ENCODE measurements around the gene IL11. TPM values are rescaled to one million over a fixed set of nuclear protein-coding genes. Genes with fewer than 3 reads are reported as not detected.

Gene IL11
- total and polyA plus RNA-seq, 4 donors, result 0.23 to 2.1 (median 0.27) TPM; not detected in 1

GRCh38 chr19:55368106-55368505 lies 2.2 kb downstream of the IL11 start:
- no peak for ATAC-seq (ENCODE audit: low FRiP score)
- Histone ChIP-seq H3K4me1 (ENCODE audit: control insufficient read depth in 1 of 2, insufficient read depth in 2 of 2, low read length in 2 of 2) (no peaks in the 10 kb centered on the region), H3K4me3 (ENCODE audit: low read length in 2 of 2) (no peak overlapping the region), H3K27ac (ENCODE audit: low read depth in 1 of 2, low read length in 2 of 2) (no peak overlapping the region), H3K27me3 (ENCODE audit: control insufficient read depth in 1 of 2, insufficient read depth in 2 of 2, low read length in 1 of 2) (no peaks in the 10 kb centered on the region), H3K36me3 (ENCODE audit: control insufficient read depth in 1 of 2, insufficient read depth in 2 of 2, low read length in 1 of 2) (no peaks in the 10 kb centered on the region), H3K9me3 (ENCODE audit: control insufficient read depth, low read length) (no peaks in the 10 kb centered on the region)
- 83 to 89% methylated on average over 15 to 16 of the region's 16 CpGs for whole genome bisulfite sequencing, 2 donors
- intact Hi-C loops (cut with DNase I), result no loop called here
- DNase-seq, result peak in 1 of 2 donors; percentile 47

- H3K9me3 ChIP-seq (ENCODE audit: control insufficient read depth, low read length), result no peaks in the 10 kb centered on the region
- DNase-seq, result no peak
- intact Hi-C loops (cut with DNase I), result no loop called here
- WGBS, 2 donors, result 68 to 78% methylated on average over 3 of the region's 3 CpGs
- no peak overlapping the region for H3K27ac ChIP-seq (ENCODE audit: low read depth in 1 of 2, low read length in 2 of 2)
- no peaks in the 10 kb centered on the region for H3K36me3 ChIP-seq (ENCODE audit: control insufficient read depth in 1 of 2, insufficient read depth in 2 of 2, low read length in 1 of 2)
- no peaks in the 10 kb centered on the region for H3K4me1 ChIP-seq (ENCODE audit: control insufficient read depth in 1 of 2, insufficient read depth in 2 of 2, low read length in 2 of 2)
- no peaks in the 10 kb centered on the region for H3K27me3 ChIP-seq (ENCODE audit: control insufficient read depth in 1 of 2, insufficient read depth in 2 of 2, low read length in 1 of 2)
- no peak overlapping the region for H3K4me3 ChIP-seq (ENCODE audit: low read length in 2 of 2)
- no peak for ATAC-seq (ENCODE audit: low FRiP score)
Measured at GRCh38 chr19:55366790-55367189, 3.5 kb downstream of the IL11 start.

GRCh38 chr19:55365964-55366363 lies 4.3 kb downstream of the IL11 start:
- no peak overlapping the region for H3K4me3 ChIP-seq (ENCODE audit: low read length in 2 of 2)
- intact Hi-C loops (cut with DNase I), result no loop called here
- H3K9me3 ChIP-seq (ENCODE audit: control insufficient read depth, low read length), result no peaks in the 10 kb centered on the region
- H3K27ac ChIP-seq (ENCODE audit: low read depth in 1 of 2, low read length in 2 of 2), result no peak overlapping the region
- no peaks in the 10 kb centered on the region for H3K4me1 ChIP-seq (ENCODE audit: control insufficient read depth in 1 of 2, insufficient read depth in 2 of 2, low read length in 2 of 2)
- DNase-seq, result peak in 1 of 2 donors; percentile 30
- no peaks in the 10 kb centered on the region for H3K27me3 ChIP-seq (ENCODE audit: control insufficient read depth in 1 of 2, insufficient read depth in 2 of 2, low read length in 1 of 2)
- no peak for ATAC-seq (ENCODE audit: low FRiP score)
- H3K36me3 ChIP-seq (ENCODE audit: control insufficient read depth in 1 of 2, insufficient read depth in 2 of 2, low read length in 1 of 2), result no peaks in the 10 kb centered on the region
- 77 to 78% methylated on average over 18 to 19 of the region's 19 CpGs for WGBS, 2 donors

- 90 to 91% methylated on average over 8 of the region's 8 CpGs for WGBS, 2 donors
- Histone ChIP-seq H3K4me1 (ENCODE audit: control insufficient read depth in 1 of 2, insufficient read depth in 2 of 2, low read length in 2 of 2) (no peaks in the 10 kb centered on the region), H3K4me3 (ENCODE audit: low read length in 2 of 2) (no peak overlapping the region), H3K27ac (ENCODE audit: low read depth in 1 of 2, low read length in 2 of 2) (no peak overlapping the region), H3K36me3 (ENCODE audit: control insufficient read depth in 1 of 2, insufficient read depth in 2 of 2, low read length in 1 of 2) (no peaks in the 10 kb centered on the region), H3K9me3 (ENCODE audit: control insufficient read depth, low read length) (no peaks in the 10 kb centered on the region), H3K27me3 (ENCODE audit: control insufficient read depth in 1 of 2, insufficient read depth in 2 of 2, low read length in 1 of 2) (no peaks in the 10 kb centered on the region)
- intact Hi-C loops (cut with DNase I), result no loop called here
- ATAC-seq (ENCODE audit: low FRiP score), result no peak
- peak in 1 of 2 donors; percentile 34 for DNase-seq
Measured at GRCh38 chr19:55365245-55365644, 5.0 kb downstream of the IL11 start.

- 80 to 82% methylated on average over 27 of the region's 27 CpGs for WGBS, 2 donors
- no peaks in the 10 kb centered on the region for H3K9me3 ChIP-seq (ENCODE audit: control insufficient read depth, low read length)
- DNase-seq (peak in 1 of 2 donors; percentile 32), ATAC-seq (ENCODE audit: low FRiP score) (no peak)
- H3K27me3 ChIP-seq (ENCODE audit: control insufficient read depth in 1 of 2, insufficient read depth in 2 of 2, low read length in 1 of 2), result no peaks in the 10 kb centered on the region
- no peaks in the 10 kb centered on the region for H3K4me1 ChIP-seq (ENCODE audit: control insufficient read depth in 1 of 2, insufficient read depth in 2 of 2, low read length in 2 of 2)
- intact Hi-C loops (cut with DNase I), result no loop called here
- H3K36me3 ChIP-seq (ENCODE audit: control insufficient read depth in 1 of 2, insufficient read depth in 2 of 2, low read length in 1 of 2), result no peaks in the 10 kb centered on the region
- no peak within 1 kb of the TSS for H3K4me3 ChIP-seq (ENCODE audit: low read length in 2 of 2)
- no peak within 1 kb of the TSS for H3K27ac ChIP-seq (ENCODE audit: low read depth in 1 of 2, low read length in 2 of 2)
Measured at GRCh38 chr19:55362990-55363716, 7.1 kb downstream of the IL11 start, which contains the start of gene GARIN5B. TSS of gene GARIN5B (minus strand) at chr19:55363260. CDS start at chr19:55363066, 194 bp downstream.

- DNase-seq (peak; percentile 37 to 72), ATAC-seq (ENCODE audit: low FRiP score) (no peak)
- Histone ChIP-seq H3K27me3 (ENCODE audit: control insufficient read depth in 1 of 2, insufficient read depth in 2 of 2, low read length in 1 of 2) (no peaks in the 10 kb centered on the region), H3K36me3 (ENCODE audit: control insufficient read depth in 1 of 2, insufficient read depth in 2 of 2, low read length in 1 of 2) (no peaks in the 10 kb centered on the region), H3K4me1 (ENCODE audit: control insufficient read depth in 1 of 2, insufficient read depth in 2 of 2, low read length in 2 of 2) (no peaks in the 10 kb centered on the region), H3K9me3 (ENCODE audit: control insufficient read depth, low read length) (no peaks in the 10 kb centered on the region), H3K4me3 (ENCODE audit: low read length in 2 of 2) (no peak overlapping the region), H3K27ac (ENCODE audit: low read depth in 1 of 2, low read length in 2 of 2) (no peak overlapping the region)
- intact Hi-C loops (cut with DNase I), result no loop called here
- WGBS, 2 donors, result 74 to 75% methylated on average over 36 to 38 of the region's 38 CpGs
Measured at GRCh38 chr19:55362174-55362989, 7.9 kb downstream of the IL11 start.

GRCh38 chr19:55360902-55361301 lies 9.4 kb downstream of the IL11 start:
- Histone ChIP-seq H3K36me3 (ENCODE audit: control insufficient read depth in 1 of 2, insufficient read depth in 2 of 2, low read length in 1 of 2) (no peaks in the 10 kb centered on the region), H3K4me1 (ENCODE audit: control insufficient read depth in 1 of 2, insufficient read depth in 2 of 2, low read length in 2 of 2) (no peaks in the 10 kb centered on the region), H3K27me3 (ENCODE audit: control insufficient read depth in 1 of 2, insufficient read depth in 2 of 2, low read length in 1 of 2) (no peaks in the 10 kb centered on the region), H3K27ac (ENCODE audit: low read depth in 1 of 2, low read length in 2 of 2) (no peak overlapping the region), H3K9me3 (ENCODE audit: control insufficient read depth, low read length) (no peaks in the 10 kb centered on the region), H3K4me3 (ENCODE audit: low read length in 2 of 2) (no peak overlapping the region)
- DNase-seq (no peak), ATAC-seq (ENCODE audit: low FRiP score) (no peak)
- WGBS, 2 donors, result 94 to 97% methylated on average over 16 of the region's 16 CpGs
- intact Hi-C loops (cut with DNase I), result no loop called here

- Histone ChIP-seq H3K36me3 (ENCODE audit: control insufficient read depth in 1 of 2, insufficient read depth in 2 of 2, low read length in 1 of 2) (no peaks in the 10 kb centered on the region), H3K27me3 (ENCODE audit: control insufficient read depth in 1 of 2, insufficient read depth in 2 of 2, low read length in 1 of 2) (no peaks in the 10 kb centered on the region), H3K4me1 (ENCODE audit: control insufficient read depth in 1 of 2, insufficient read depth in 2 of 2, low read length in 2 of 2) (no peaks in the 10 kb centered on the region), H3K9me3 (ENCODE audit: control insufficient read depth, low read length) (no peaks in the 10 kb centered on the region), H3K4me3 (ENCODE audit: low read length in 2 of 2) (no peak overlapping the region), H3K27ac (ENCODE audit: low read depth in 1 of 2, low read length in 2 of 2) (no peak overlapping the region)
- no peak for ATAC-seq (ENCODE audit: low FRiP score)
- intact Hi-C loops (cut with DNase I), result no loop called here
- 81 to 82% methylated on average over 31 to 32 of the region's 32 CpGs for WGBS, 2 donors
- DNase-seq, result no peak
Measured at GRCh38 chr19:55358943-55359908, 11.0 kb downstream of the IL11 start.

All from aorta (tissue), 5 donors.